Uterus (tissue), 2 donors: ENCODE results near the gene NPPC.

ENCODE experiments used
- CTCF ChIP-seq, 4 experiments: fragments of 200-600 bp in 2 of 4; fragments of 450-650 bp in 2 of 4; sonication (generic) in 2 of 4; IDR thresholded peaks; one replicate each; pipeline ENCODE4 v1.5.1; 2016 to 2019; ENCODE audit warnings: antibody characterized with exemption in 4 of 4, mild to moderate bottlenecking in 2 of 4, moderate library complexity in 1 of 4
- POLR2A ChIP-seq, 2 donors: fragments of 450-650 bp; IDR thresholded peaks; one replicate each; pipeline ENCODE4 v1.6.1; 2016; ENCODE audit warnings: antibody characterized with exemption in 2 of 2, mild to moderate bottlenecking in 1 of 2, moderate library complexity in 1 of 2

- TF ChIP-seq CTCF (IDR thresholded peaks at IDR 0.05) (no peak), POLR2A (IDR thresholded peaks at IDR 0.05) (no peak)
These were observed 48.4 kb downstream of the NPPC start for GRCh38 chr2:231877533-231878456.
